Stimulated activated CD4-positive, alpha-beta T cell treated with anti-CD3 and anti-CD28 coated beads, Interleukin-12 subunit alpha, Interleukin-12 subunit beta, amount 100 ng/mL, for 4 hours (primary cell): ENCODE measurements around the gene CCDC174.

Experiments
- DNase-seq: peaks from one replicate; pipeline ENCODE4 v3.0.0-alpha.2; 2020

CCDC174 gene

GRCh38 chr3:14658978-14659377 is 7.4 kb downstream of the CCDC174 start:
- no peak for DNase-seq

GRCh38 chr3:14660942-14661341 is 9.4 kb downstream of the CCDC174 start:
- DNase-seq, result no peak

GRCh38 chr3:14663396-14664135 is 12.0 kb downstream of the CCDC174 start:
- no peak for DNase-seq

- no peak for DNase-seq
Observed at GRCh38 chr3:14664170-14664569, 12.6 kb downstream of the CCDC174 start.

- DNase-seq, result no peak
Observed at GRCh38 chr3:14672588-14672987, 21.0 kb downstream of the CCDC174 start.

- DNase-seq, result no peak
Observed at GRCh38 chr3:14674841-14675240, 23.3 kb downstream of the CCDC174 start, which contains the start of gene C3orf20. Gene C3orf20, plus strand, starts transcription at chr3:14675141. Its CDS starts 7,573 bp downstream, at chr3:14682714.

GRCh38 chr3:14676881-14677280 is 25.3 kb downstream of the CCDC174 start:
- DNase-seq, result no peak

- DNase-seq, result no peak
Observed at GRCh38 chr3:14678015-14678503, 26.5 kb downstream of the CCDC174 start.

GRCh38 chr3:14680115-14680514 is 28.6 kb downstream of the CCDC174 start:
- no peak for DNase-seq

- DNase-seq, result no peak
Observed at GRCh38 chr3:14680716-14681115, 29.2 kb downstream of the CCDC174 start.

GRCh38 chr3:14684447-14684846 is 32.9 kb downstream of the CCDC174 start:
- DNase-seq, result no peak

- DNase-seq, result no peak
Observed at GRCh38 chr3:14685179-14685578, 33.6 kb downstream of the CCDC174 start.

- DNase-seq, result no peak
Observed at GRCh38 chr3:14687360-14687759, 35.8 kb downstream of the CCDC174 start.

- no peak for DNase-seq
Observed at GRCh38 chr3:14688525-14688924, 37.0 kb downstream of the CCDC174 start.

- no peak for DNase-seq
Observed at GRCh38 chr3:14689247-14689980, 37.9 kb downstream of the CCDC174 start.

- DNase-seq, result no peak
Observed at GRCh38 chr3:14691239-14691638, 39.7 kb downstream of the CCDC174 start.

- no peak for DNase-seq
Observed at GRCh38 chr3:14691719-14692118, 40.2 kb downstream of the CCDC174 start.

- DNase-seq, result no peak
Observed at GRCh38 chr3:14698601-14699244, 47.2 kb downstream of the CCDC174 start.

- DNase-seq, result no peak
Observed at GRCh38 chr3:14699643-14700042, 48.1 kb downstream of the CCDC174 start.

- no peak for DNase-seq
Observed at GRCh38 chr3:14700891-14701290, 49.3 kb downstream of the CCDC174 start.

- DNase-seq, result no peak
Observed at GRCh38 chr3:14701676-14702075, 50.1 kb downstream of the CCDC174 start.

GRCh38 chr3:14703128-14703750 is 51.7 kb downstream of the CCDC174 start:
- DNase-seq, result no peak

GRCh38 chr3:14703791-14704190 is 52.2 kb downstream of the CCDC174 start:
- no peak for DNase-seq
